ENCODE data around the gene HINT2.

The HINT2 gene

GRCh38 chr9:35840881-35841644 lies 26.2 kb upstream of the HINT2 start:
- DNase-seq = no peak

- no peak for DNase-seq
These were observed 25.1 kb upstream of the HINT2 start for GRCh38 chr9:35839926-35840325.

- no peak for DNase-seq
These were observed 21.8 kb upstream of the HINT2 start for GRCh38 chr9:35836595-35836994.

GRCh38 chr9:35835766-35836165 lies 20.9 kb upstream of the HINT2 start:
- no peak for DNase-seq

- DNase-seq = no peak
These were observed 20.4 kb upstream of the HINT2 start for GRCh38 chr9:35835216-35835632.

GRCh38 chr9:35834260-35835215 lies 19.7 kb upstream of the HINT2 start:
- DNase-seq = no peak

- DNase-seq = no peak
These were observed 18.0 kb upstream of the HINT2 start for GRCh38 chr9:35832814-35833213.

- no peak for DNase-seq
These were observed 16.2 kb upstream of the HINT2 start for GRCh38 chr9:35831040-35831439.

GRCh38 chr9:35829764-35830096 lies 14.9 kb upstream of the HINT2 start:
- DNase-seq = no peak

GRCh38 chr9:35829084-35829763 lies 14.4 kb upstream of the HINT2 start, which contains the start of gene TMEM8B:
TSS of gene TMEM8B (plus strand) at chr9:35829228. CDS start at chr9:35829448, 220 bp downstream.
- peak; percentile 77 for DNase-seq

- DNase-seq = peak; percentile 45
These were observed 13.9 kb upstream of the HINT2 start, which contains the start of gene FAM221B for GRCh38 chr9:35828716-35829083. TSS of gene FAM221B (minus strand) at chr9:35828732. CDS start at chr9:35826161, 2,571 bp downstream.

- no peak for DNase-seq
These were observed 12.6 kb upstream of the HINT2 start for GRCh38 chr9:35827486-35827885.

GRCh38 chr9:35826071-35826701 lies 11.3 kb upstream of the HINT2 start:
- peak; percentile 36 for DNase-seq

GRCh38 chr9:35822926-35823325 lies 8.1 kb upstream of the HINT2 start:
- DNase-seq = no peak

- DNase-seq = no peak
These were observed 5.2 kb upstream of the HINT2 start for GRCh38 chr9:35820076-35820475.

GRCh38 chr9:35818341-35818740 lies 3.5 kb upstream of the HINT2 start:
- no peak for DNase-seq

GRCh38 chr9:35816708-35817107 lies 1.9 kb upstream of the HINT2 start:
- no peak for DNase-seq

- DNase-seq = peak; percentile 43
These were observed 569 bp downstream of the HINT2 start for GRCh38 chr9:35814106-35814840.

GRCh38 chr9:35813434-35814105 lies 1.3 kb downstream of the HINT2 start:
- no peak for DNase-seq

- peak; percentile 98 for DNase-seq
These were observed 2.7 kb downstream of the HINT2 start, which contains the start of gene SPAG8 for GRCh38 chr9:35812025-35812602. TSS of gene SPAG8 (minus strand) at chr9:35812262. CDS start at chr9:35812147, 115 bp downstream.
